HEK293 (cell line): Measurements from ENCODE around the gene MAP3K7.

Source experiments
- KLF8 ChIP-seq: fragments of 450-650 bp; formaldehyde crosslinking; IDR thresholded peaks from 2 replicates; pipeline ENCODE4 v1.5.1; 2016; ENCODE audit warnings: missing biosample characterization, missing genetic modification characterization
- SP2 ChIP-seq: fragments of 450-650 bp; formaldehyde crosslinking; IDR thresholded peaks from 2 replicates; pipeline ENCODE4 v1.5.1; 2016; ENCODE audit warnings: missing biosample characterization, missing genetic modification characterization
- ZBTB20 ChIP-seq: fragments of 450-650 bp; formaldehyde crosslinking; IDR thresholded peaks from 2 replicates; pipeline ENCODE4 v1.5.1; 2016; ENCODE audit warnings: missing biosample characterization, missing genetic modification characterization
- ZFP41 ChIP-seq: fragments of 450-650 bp; formaldehyde crosslinking; IDR thresholded peaks from 2 replicates; pipeline ENCODE4 v1.5.1; 2016; ENCODE audit warnings: missing biosample characterization, missing genetic modification characterization, borderline replicate concordance
- ZNF133 ChIP-seq: fragments of 450-650 bp; formaldehyde crosslinking; IDR thresholded peaks from 2 replicates; pipeline ENCODE4 v1.5.1; 2016; ENCODE audit warnings: missing biosample characterization, missing genetic modification characterization
- ZNF274 ChIP-seq, 2 experiments: fragments of 200-500 bp in 1 of 2; fragments of 450-650 bp in 1 of 2; sonication (Bioruptor generic) in 1 of 2; formaldehyde crosslinking in 1 of 2; IDR thresholded peaks; 2 replicates each; pipeline versions ENCODE4 v1.5.1 to v1.6.1; 2014 to 2016; ENCODE audit warnings: borderline replicate concordance in 1 of 2, inconsistent platforms in 1 of 2, low read length in 1 of 2, missing biosample characterization in 1 of 2, missing genetic modification characterization in 1 of 2
- ZNF530 ChIP-seq: fragments of 450-650 bp; formaldehyde crosslinking; IDR thresholded peaks from 2 replicates; pipeline ENCODE4 v1.5.1; 2016; ENCODE audit warnings: low read depth, missing biosample characterization, missing genetic modification characterization
- ZNF596 ChIP-seq: fragments of 450-650 bp; IDR thresholded peaks from 2 replicates; pipeline ENCODE4 v1.5.0; 2018; ENCODE audit warnings: missing biosample characterization, mild to moderate bottlenecking, missing genetic modification characterization, moderate library complexity
- ZNF830 ChIP-seq: fragments of 450-650 bp; IDR thresholded peaks from 2 replicates; pipeline ENCODE4 v1.5.0; 2018; ENCODE audit warnings: missing biosample characterization, missing genetic modification characterization, low read depth, mild to moderate bottlenecking, moderate library complexity
- TF ChIP-seq, protein P1 (sequence below): fragments of 450-650 bp; formaldehyde crosslinking; IDR thresholded peaks from 2 replicates; pipeline ENCODE4 v1.5.1; 2016; ENCODE audit warnings: missing biosample characterization, missing genetic modification characterization
- TF ChIP-seq, protein P2 (sequence below): fragments of 450-650 bp; formaldehyde crosslinking; IDR thresholded peaks from 2 replicates; pipeline ENCODE4 v1.5.0; 2017; ENCODE audit warnings: missing biosample characterization, missing genetic modification characterization, borderline replicate concordance
- TF ChIP-seq, protein P3 (sequence below): fragments of 450-650 bp; formaldehyde crosslinking; IDR thresholded peaks from 2 replicates; pipeline ENCODE4 v1.5.1; 2017; ENCODE audit warnings: missing biosample characterization, missing genetic modification characterization
- TF ChIP-seq, protein P4 (sequence below): fragments of 450-650 bp; formaldehyde crosslinking; IDR thresholded peaks from 2 replicates; pipeline ENCODE4 v1.5.1; 2016; ENCODE audit warnings: missing biosample characterization, missing genetic modification characterization
- TF ChIP-seq, protein P5 (sequence below): fragments of 450-650 bp; IDR thresholded peaks from 2 replicates; pipeline ENCODE4 v1.5.1; 2018; ENCODE audit warnings: missing biosample characterization, missing genetic modification characterization

DNA sequence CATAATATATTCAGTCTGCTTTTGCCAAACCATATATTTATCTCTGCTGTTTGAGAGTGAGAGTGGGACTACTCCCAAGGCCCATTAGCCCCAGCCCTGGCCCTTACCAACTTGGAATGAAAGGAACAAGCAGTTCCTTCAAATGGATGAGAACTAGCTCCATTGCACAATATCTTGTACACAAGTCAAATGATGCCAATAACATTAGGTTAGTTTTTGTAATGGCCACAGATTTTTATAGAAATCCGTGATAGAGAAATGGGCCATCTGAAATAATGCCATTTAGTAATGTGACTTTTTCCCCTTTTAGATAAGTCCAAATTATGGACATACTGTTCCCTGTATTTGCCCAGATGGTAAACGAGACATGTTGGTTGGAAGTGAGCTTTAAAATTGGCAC, 117.0 kb downstream of the MAP3K7 start:
- TF ChIP-seq, protein P1, sequence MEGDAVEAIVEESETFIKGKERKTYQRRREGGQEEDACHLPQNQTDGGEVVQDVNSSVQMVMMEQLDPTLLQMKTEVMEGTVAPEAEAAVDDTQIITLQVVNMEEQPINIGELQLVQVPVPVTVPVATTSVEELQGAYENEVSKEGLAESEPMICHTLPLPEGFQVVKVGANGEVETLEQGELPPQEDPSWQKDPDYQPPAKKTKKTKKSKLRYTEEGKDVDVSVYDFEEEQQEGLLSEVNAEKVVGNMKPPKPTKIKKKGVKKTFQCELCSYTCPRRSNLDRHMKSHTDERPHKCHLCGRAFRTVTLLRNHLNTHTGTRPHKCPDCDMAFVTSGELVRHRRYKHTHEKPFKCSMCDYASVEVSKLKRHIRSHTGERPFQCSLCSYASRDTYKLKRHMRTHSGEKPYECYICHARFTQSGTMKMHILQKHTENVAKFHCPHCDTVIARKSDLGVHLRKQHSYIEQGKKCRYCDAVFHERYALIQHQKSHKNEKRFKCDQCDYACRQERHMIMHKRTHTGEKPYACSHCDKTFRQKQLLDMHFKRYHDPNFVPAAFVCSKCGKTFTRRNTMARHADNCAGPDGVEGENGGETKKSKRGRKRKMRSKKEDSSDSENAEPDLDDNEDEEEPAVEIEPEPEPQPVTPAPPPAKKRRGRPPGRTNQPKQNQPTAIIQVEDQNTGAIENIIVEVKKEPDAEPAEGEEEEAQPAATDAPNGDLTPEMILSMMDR (tag by site-specific recombination), result no peak
- TF ChIP-seq ZFP41 (tag by site-specific recombination), result no peak
- TF ChIP-seq ZNF133, result no peak
- no peak for TF ChIP-seq ZNF274 (IDR thresholded peaks at IDR 0.05; ENCODE audit: low read length)
- TF ChIP-seq ZNF274 (tag by site-specific recombination; IDR thresholded peaks at IDR 0.05; ENCODE audit: borderline replicate concordance), result no peak
- TF ChIP-seq, protein P2, sequence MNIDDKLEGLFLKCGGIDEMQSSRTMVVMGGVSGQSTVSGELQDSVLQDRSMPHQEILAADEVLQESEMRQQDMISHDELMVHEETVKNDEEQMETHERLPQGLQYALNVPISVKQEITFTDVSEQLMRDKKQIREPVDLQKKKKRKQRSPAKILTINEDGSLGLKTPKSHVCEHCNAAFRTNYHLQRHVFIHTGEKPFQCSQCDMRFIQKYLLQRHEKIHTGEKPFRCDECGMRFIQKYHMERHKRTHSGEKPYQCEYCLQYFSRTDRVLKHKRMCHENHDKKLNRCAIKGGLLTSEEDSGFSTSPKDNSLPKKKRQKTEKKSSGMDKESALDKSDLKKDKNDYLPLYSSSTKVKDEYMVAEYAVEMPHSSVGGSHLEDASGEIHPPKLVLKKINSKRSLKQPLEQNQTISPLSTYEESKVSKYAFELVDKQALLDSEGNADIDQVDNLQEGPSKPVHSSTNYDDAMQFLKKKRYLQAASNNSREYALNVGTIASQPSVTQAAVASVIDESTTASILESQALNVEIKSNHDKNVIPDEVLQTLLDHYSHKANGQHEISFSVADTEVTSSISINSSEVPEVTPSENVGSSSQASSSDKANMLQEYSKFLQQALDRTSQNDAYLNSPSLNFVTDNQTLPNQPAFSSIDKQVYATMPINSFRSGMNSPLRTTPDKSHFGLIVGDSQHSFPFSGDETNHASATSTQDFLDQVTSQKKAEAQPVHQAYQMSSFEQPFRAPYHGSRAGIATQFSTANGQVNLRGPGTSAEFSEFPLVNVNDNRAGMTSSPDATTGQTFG (tag by site-specific recombination), result no peak
- TF ChIP-seq ZNF596 (tag by site-specific recombination), result no peak
- no peak for TF ChIP-seq ZNF830 (tag by site-specific recombination)
- TF ChIP-seq, protein P3, sequence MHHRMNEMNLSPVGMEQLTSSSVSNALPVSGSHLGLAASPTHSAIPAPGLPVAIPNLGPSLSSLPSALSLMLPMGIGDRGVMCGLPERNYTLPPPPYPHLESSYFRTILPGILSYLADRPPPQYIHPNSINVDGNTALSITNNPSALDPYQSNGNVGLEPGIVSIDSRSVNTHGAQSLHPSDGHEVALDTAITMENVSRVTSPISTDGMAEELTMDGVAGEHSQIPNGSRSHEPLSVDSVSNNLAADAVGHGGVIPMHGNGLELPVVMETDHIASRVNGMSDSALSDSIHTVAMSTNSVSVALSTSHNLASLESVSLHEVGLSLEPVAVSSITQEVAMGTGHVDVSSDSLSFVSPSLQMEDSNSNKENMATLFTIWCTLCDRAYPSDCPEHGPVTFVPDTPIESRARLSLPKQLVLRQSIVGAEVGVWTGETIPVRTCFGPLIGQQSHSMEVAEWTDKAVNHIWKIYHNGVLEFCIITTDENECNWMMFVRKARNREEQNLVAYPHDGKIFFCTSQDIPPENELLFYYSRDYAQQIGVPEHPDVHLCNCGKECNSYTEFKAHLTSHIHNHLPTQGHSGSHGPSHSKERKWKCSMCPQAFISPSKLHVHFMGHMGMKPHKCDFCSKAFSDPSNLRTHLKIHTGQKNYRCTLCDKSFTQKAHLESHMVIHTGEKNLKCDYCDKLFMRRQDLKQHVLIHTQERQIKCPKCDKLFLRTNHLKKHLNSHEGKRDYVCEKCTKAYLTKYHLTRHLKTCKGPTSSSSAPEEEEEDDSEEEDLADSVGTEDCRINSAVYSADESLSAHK (tag by site-specific recombination), result no peak
- TF ChIP-seq SP2 (tag by site-specific recombination), result no peak
- no peak for TF ChIP-seq KLF8 (tag by site-specific recombination)
- no peak for TF ChIP-seq ZBTB20
- TF ChIP-seq, protein P4, sequence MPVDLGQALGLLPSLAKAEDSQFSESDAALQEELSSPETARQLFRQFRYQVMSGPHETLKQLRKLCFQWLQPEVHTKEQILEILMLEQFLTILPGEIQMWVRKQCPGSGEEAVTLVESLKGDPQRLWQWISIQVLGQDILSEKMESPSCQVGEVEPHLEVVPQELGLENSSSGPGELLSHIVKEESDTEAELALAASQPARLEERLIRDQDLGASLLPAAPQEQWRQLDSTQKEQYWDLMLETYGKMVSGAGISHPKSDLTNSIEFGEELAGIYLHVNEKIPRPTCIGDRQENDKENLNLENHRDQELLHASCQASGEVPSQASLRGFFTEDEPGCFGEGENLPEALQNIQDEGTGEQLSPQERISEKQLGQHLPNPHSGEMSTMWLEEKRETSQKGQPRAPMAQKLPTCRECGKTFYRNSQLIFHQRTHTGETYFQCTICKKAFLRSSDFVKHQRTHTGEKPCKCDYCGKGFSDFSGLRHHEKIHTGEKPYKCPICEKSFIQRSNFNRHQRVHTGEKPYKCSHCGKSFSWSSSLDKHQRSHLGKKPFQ, result no peak
- no peak for TF ChIP-seq ZNF530
- TF ChIP-seq, protein P5, sequence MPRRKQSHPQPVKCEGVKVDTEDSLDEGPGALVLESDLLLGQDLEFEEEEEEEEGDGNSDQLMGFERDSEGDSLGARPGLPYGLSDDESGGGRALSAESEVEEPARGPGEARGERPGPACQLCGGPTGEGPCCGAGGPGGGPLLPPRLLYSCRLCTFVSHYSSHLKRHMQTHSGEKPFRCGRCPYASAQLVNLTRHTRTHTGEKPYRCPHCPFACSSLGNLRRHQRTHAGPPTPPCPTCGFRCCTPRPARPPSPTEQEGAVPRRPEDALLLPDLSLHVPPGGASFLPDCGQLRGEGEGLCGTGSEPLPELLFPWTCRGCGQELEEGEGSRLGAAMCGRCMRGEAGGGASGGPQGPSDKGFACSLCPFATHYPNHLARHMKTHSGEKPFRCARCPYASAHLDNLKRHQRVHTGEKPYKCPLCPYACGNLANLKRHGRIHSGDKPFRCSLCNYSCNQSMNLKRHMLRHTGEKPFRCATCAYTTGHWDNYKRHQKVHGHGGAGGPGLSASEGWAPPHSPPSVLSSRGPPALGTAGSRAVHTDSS (tag by site-specific recombination), result no peak
